SK-N-MC (cell line): Measurements from ENCODE around the gene SESTD1.

Experiments used
- EZH2 ChIP-seq: fragments of 200-600 bp; sonication (generic); IDR thresholded peaks from one replicate; pipeline ENCODE4 v1.6.1; 2017; ENCODE audit warnings: antibody characterized with exemption
- POLR2AphosphoS5 ChIP-seq: IDR thresholded peaks from 2 replicates; pipeline ENCODE4 v1.6.1; 2012; ENCODE audit warnings: mild to moderate bottlenecking, low read depth, low read length, borderline replicate concordance

GRCh38 chr2:179172894-179173293 lies 91.7 kb downstream of the SESTD1 start:
- TF ChIP-seq POLR2AphosphoS5 (no peak), EZH2 (no peak)
